Activated CD8-positive, alpha-beta memory T cell treated with anti-CD3 and anti-CD28 coated beads, Interleukin-2, amount 10 ng/mL, durations not matched to agents 7 days and 5 days (primary cell): Measurements from ENCODE around the gene BRD8. TPM values are rescaled to one million over a fixed set of nuclear protein-coding genes. Genes with fewer than 3 reads are reported as not detected.

ENCODE experiments used
- ATAC-seq: fragments of 150-1000 bp; cut with Tn5 transposase; one replicate; pipeline ENCODE4 v1.10.0; 2021; ENCODE audit warnings: moderate library complexity
- CTCF ChIA-PET: fragments of 350-600 bp; sonication (Branson Sonifier 250); formaldehyde crosslinking; loops from one replicate; lab custom pipeline; 2021; ENCODE audit warnings: antibody characterized with exemption; lab: Charles Lee
- DNase-seq: peaks from one replicate; pipeline ENCODE4 v3.0.0-alpha.2; 2020
- H3K27ac Mint-ChIP-seq: one replicate; pipeline ENCODE4 v1.8.0; 2021; ENCODE audit warnings: mild to moderate bottlenecking, mixed read lengths
- H3K27me3 Mint-ChIP-seq: one replicate; pipeline ENCODE4 v1.8.0; 2021; ENCODE audit warnings: mixed read lengths
- H3K36me3 Mint-ChIP-seq: one replicate; pipeline ENCODE4 v1.8.0; 2021; ENCODE audit warnings: mild to moderate bottlenecking, mixed read lengths
- H3K4me1 Mint-ChIP-seq: one replicate; pipeline ENCODE4 v1.8.0; 2021; ENCODE audit warnings: mixed read lengths
- H3K4me3 Mint-ChIP-seq: one replicate; pipeline ENCODE4 v1.8.0; 2021; ENCODE audit warnings: mild to moderate bottlenecking, moderate library complexity, mixed read lengths
- H3K9me3 Mint-ChIP-seq: one replicate; pipeline ENCODE4 v1.8.0; 2022; ENCODE audit warnings: low read depth, mixed read lengths
- total RNA-seq, 2 experiments: library from RNA; stranded (reverse); gene quantifications; one replicate each; pipeline ENCODE4 v1.2.3, GENCODE V29; 2021

Gene BRD8
- total RNA-seq, 2 experiments from 2014 or later, result 74.1 to 86.7 TPM

DNA sequence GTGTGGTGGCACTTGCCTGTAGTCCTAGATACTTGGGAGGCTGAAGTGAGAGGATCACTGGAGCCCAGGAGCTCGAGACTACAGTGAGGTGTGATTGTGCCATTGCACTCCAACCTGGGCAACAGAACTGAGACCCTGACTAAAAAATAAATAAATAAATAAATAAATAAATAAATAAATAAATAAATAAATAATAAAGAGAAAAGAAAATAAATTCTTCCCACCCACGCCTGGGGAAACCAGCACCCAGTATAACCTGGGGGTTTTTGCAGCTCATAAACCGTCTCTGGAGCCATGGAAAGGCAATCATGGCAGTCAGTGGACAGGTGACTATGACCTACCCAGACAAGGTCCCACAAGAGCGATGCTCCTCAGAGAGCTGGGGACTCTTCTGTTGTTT is 86.7 kb downstream of the BRD8 start:
- no peaks in the 10 kb centered on the region for H3K9me3 Mint-ChIP-seq

More for the DNA sequence above, 86.7 kb downstream of the BRD8 start:
- Mint-ChIP-seq H3K4me1 (peaks cover 16% of the 10 kb centered on the region), H3K36me3 (no peaks in the 10 kb centered on the region), H3K27ac (no peak overlapping the region), H3K27me3 (peaks cover 25% of the 10 kb centered on the region), H3K4me3 (no peak overlapping the region)
- CTCF ChIA-PET, result interaction anchor here (0.9 to 2.2 kb wide), 7 partner anchors 10 to 56 kb away, joined by 4 to 9 read pairs (median 5); no protein-coding TSS in a partner anchor
- ATAC-seq (no peak), DNase-seq (no peak)

Other genes with a start within 250 kb of the BRD8 start
- 10 to 100 TPM; 31.4 to 38.8 TPM for gene FAM13B, start 145.6 kb downstream of the BRD8 start, total RNA-seq
- not detected for gene WNT8A, start 94.6 kb downstream of the BRD8 start, total RNA-seq
- not detected for gene NME5, start 39.2 kb downstream of the BRD8 start, total RNA-seq
- 10 to 100 TPM; 61.7 to 64.3 TPM for gene KIF20A, start 482 bp upstream of the BRD8 start, total RNA-seq
- 10 to 100 TPM; 37.0 to 42.7 TPM for gene CDC23, start 34.7 kb upstream of the BRD8 start, total RNA-seq
- under 1 TPM; 0.15 to 0.19 TPM for gene GFRA3, start 96.0 kb upstream of the BRD8 start, total RNA-seq
- gene CDC25C, start 153.2 kb upstream of the BRD8 start, total RNA-seq, result 10 to 100 TPM; 14.9 to 21.3 TPM
- gene FAM53C, start 159.6 kb upstream of the BRD8 start, total RNA-seq, result 10 to 100 TPM; 30.5 to 33.5 TPM
- gene KDM3B, start 174.1 kb upstream of the BRD8 start, total RNA-seq, result 10 to 100 TPM; 57.4 to 60.5 TPM